ENCODE results near the gene NRXN3. TPM values are rescaled to one million over a fixed set of nuclear protein-coding genes. Genes with fewer than 3 reads are reported as not detected.

NRXN3 gene
- total RNA-seq, 2 donors from 2014 or later = not detected

DNA sequence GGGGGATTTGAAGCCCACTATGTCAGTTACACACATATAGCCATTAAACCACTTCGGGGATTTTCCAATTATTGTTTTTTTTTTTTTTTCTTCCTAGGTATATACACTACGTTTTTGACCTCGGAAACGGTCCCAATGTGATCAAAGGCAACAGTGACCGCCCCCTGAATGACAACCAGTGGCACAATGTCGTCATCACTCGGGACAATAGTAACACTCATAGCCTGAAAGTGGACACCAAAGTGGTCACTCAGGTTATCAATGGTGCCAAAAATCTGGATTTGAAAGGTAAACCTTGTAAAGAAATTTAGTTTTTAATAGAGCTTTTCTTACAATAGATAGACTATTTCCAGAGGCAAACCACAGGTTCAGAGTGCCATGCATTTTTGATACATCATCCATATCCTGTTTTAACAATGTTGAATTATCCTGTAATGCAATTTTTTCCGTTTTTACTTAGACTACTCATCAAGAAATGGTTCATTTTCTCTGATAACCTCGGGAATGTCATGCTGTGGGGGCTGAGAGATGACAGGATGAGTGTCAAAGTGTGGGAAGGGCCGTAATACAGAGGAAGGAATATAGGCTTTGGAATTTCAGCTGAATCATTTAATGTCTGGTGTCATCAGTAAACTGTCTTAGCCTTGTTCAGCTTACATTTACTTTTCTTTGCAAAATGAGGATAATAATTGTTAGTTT, 797.1 kb downstream of the NRXN3 start:
- Mint-ChIP-seq H3K27me3 (peaks cover 14% of the 10 kb centered on the region), H3K36me3 (ENCODE audit: low read depth) (no peaks in the 10 kb centered on the region), H3K4me1 (no peaks in the 10 kb centered on the region), H3K27ac (no peak overlapping the region), H3K4me3 (no peak overlapping the region)
- no peak for DNase-seq
- no peak for ATAC-seq
- H3K9me3 ChIP-seq (ENCODE audit: control insufficient read depth, low read length, poor library complexity, severe bottlenecking) = no peaks in the 10 kb centered on the region

DNA sequence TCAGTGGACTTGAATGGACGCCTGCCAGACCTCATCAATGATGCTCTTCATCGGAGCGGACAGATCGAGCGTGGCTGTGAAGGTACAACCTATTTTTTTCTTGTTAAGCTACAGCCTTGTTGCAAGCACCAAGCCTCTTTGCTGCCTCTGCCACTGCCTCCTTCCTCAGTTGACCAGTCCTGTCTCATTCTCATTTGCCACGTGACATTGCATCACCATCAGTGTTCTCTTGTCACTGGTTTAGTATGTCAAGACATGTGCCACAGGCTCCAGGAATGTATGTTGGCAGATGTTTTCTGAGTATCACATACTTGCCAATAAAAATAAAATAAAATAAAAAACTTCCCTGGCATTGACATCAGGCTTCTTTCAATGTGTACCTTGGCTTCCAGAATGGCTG, 798.1 kb downstream of the NRXN3 start:
- H3K4me3 Mint-ChIP-seq = no peak overlapping the region
- ATAC-seq = no peak
- H3K4me1 Mint-ChIP-seq = no peaks in the 10 kb centered on the region
- H3K9me3 ChIP-seq (ENCODE audit: control insufficient read depth, low read length, poor library complexity, severe bottlenecking) = no peaks in the 10 kb centered on the region
- no peaks in the 10 kb centered on the region for H3K36me3 Mint-ChIP-seq (ENCODE audit: low read depth)
- H3K27me3 Mint-ChIP-seq = peaks cover 20% of the 10 kb centered on the region
- H3K27ac Mint-ChIP-seq = no peak overlapping the region
- no peak for DNase-seq

DNA sequence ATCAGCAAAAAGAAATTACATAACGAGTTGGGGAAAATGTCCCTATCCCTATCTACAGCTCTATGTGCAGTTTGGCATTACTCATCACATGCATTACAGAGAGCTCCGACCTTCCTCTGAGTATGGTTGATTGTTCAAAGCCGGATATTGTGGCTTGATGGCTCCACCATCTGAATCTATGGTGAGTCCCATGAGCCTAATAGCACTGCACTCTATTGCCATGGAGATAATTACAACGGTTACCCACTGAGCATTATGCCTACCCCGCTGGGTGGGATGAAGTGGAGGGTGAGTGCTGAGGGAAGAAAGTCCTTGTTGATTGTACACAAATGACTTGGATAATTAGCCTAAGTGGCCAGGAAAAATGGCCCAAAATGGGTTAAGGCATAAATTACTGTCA, 800.5 kb downstream of the NRXN3 start:
- H3K9me3 ChIP-seq (ENCODE audit: control insufficient read depth, low read length, poor library complexity, severe bottlenecking) = no peaks in the 10 kb centered on the region
- no peak overlapping the region for H3K4me3 Mint-ChIP-seq
- ATAC-seq (no peak), DNase-seq (no peak)
- H3K36me3 Mint-ChIP-seq (ENCODE audit: low read depth) = no peaks in the 10 kb centered on the region
- peaks cover 28% of the 10 kb centered on the region for H3K27me3 Mint-ChIP-seq
- H3K27ac Mint-ChIP-seq = no peak overlapping the region
- no peaks in the 10 kb centered on the region for H3K4me1 Mint-ChIP-seq

DNA sequence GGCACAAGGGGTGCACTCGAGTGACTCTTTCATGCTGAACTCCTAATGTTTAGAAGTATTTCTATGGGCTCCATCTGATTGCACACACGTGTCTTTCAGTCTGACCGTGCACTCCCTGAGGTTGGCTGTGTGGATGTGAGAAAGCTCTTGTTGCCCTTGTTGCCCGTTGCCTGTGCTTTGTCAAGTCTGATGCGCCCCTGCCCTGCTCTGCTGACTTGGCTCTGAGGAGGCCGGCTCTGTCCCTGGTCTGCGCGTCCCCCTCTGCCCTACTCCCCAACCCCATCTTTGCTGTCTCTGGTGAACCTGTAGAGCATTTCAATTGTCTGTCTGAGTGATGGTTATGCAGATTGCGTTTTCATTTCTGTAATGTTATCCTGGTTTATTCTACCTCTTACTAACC, 802.3 kb downstream of the NRXN3 start:
- Mint-ChIP-seq H3K27me3 (peaks cover 36% of the 10 kb centered on the region), H3K4me3 (no peak overlapping the region), H3K27ac (no peak overlapping the region), H3K36me3 (ENCODE audit: low read depth) (no peaks in the 10 kb centered on the region), H3K4me1 (no peaks in the 10 kb centered on the region)
- ATAC-seq (no peak), DNase-seq (no peak)
- no peaks in the 10 kb centered on the region for H3K9me3 ChIP-seq (ENCODE audit: control insufficient read depth, low read length, poor library complexity, severe bottlenecking)

DNA sequence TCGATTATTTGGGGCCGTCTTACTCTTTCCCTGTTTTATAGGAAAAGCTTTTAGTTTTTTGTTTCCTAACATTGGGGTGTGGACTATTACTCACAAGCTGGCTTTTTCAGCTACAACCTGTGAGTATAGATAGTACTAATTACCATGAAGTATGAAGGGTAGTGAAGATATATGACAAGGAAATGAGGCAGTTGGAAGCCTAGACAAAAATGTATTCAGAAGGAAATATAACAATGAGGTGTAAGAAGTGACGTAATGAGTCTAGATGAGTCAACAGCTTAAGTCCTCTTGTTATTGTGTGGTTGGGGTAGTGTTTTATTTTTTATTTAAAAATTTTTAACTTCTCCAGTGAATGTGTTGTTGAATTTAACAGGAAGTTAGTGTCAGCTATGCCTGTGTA, 804.5 kb downstream of the NRXN3 start:
- peaks cover 33% of the 10 kb centered on the region for H3K27me3 Mint-ChIP-seq
- H3K4me3 Mint-ChIP-seq = no peak overlapping the region
- ATAC-seq (no peak), DNase-seq (no peak)
- H3K36me3 Mint-ChIP-seq (ENCODE audit: low read depth) = no peaks in the 10 kb centered on the region
- no peaks in the 10 kb centered on the region for H3K4me1 Mint-ChIP-seq
- no peaks in the 10 kb centered on the region for H3K9me3 ChIP-seq (ENCODE audit: control insufficient read depth, low read length, poor library complexity, severe bottlenecking)
- H3K27ac Mint-ChIP-seq = no peak overlapping the region

DNA sequence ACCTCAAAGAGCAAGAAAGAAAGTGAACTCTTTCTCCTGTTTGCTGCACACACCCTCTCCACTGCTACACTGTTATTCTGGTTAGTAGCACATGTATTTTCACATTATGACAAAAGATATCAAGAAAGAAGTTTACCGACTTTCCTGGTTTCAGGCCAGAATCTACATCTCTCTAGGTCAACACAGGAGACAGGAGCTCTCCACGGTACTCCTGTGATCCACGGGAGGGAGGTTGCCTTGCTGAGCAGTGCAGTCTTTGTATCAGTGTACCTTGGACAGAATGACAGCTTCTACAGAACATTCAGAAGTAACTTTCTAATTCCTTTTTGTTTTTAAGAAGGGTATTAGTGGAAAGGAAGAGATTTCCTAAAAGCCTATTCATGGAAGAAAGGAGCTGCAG, 805.6 kb downstream of the NRXN3 start:
- Mint-ChIP-seq H3K27me3 (peaks cover 32% of the 10 kb centered on the region), H3K4me1 (no peaks in the 10 kb centered on the region), H3K36me3 (ENCODE audit: low read depth) (no peaks in the 10 kb centered on the region), H3K4me3 (no peak overlapping the region), H3K27ac (no peak overlapping the region)
- no peaks in the 10 kb centered on the region for H3K9me3 ChIP-seq (ENCODE audit: control insufficient read depth, low read length, poor library complexity, severe bottlenecking)
- ATAC-seq (no peak), DNase-seq (no peak)

DNA sequence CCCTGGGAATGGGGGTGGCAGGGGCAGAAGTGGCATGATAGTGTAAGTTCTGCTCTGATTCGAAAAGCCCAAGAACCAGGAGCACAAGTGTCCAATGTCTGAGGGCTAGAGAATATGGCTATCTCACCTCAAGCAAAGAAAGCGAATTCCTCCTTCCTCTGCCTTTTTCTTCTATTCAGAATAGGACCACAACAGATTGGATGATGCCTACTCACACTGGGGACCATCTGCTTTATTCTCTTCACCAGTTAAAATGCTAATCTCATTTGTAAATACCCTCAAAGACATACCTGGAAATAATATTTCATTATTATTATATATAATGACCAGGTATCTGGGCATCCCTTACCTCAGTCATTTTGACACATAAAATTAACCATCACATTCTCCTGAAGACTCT, 808.7 kb downstream of the NRXN3 start:
- Mint-ChIP-seq H3K36me3 (ENCODE audit: low read depth) (no peaks in the 10 kb centered on the region), H3K27me3 (peaks cover 22% of the 10 kb centered on the region), H3K4me1 (no peaks in the 10 kb centered on the region), H3K27ac (no peak overlapping the region), H3K4me3 (no peak overlapping the region)
- no peak for DNase-seq
- ATAC-seq = no peak
- no peaks in the 10 kb centered on the region for H3K9me3 ChIP-seq (ENCODE audit: control insufficient read depth, low read length, poor library complexity, severe bottlenecking)

DNA sequence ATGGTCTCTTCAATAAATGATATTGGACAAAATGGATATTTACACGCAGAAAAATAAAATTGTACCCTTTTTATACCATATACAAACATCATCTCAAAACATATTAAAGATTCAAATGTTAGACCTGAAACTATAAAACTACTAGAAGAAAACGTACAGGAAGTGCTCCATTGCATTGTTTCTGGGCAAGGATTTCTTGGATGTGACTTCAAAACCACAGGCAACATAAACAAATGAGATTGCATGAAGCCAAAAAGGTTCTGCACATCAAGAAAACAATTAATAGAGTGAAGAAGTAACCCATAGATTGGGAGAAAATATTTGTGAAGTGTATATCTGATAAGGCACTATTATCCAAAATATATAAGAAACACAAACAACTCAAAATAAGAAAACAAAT, 812.4 kb downstream of the NRXN3 start:
- H3K9me3 ChIP-seq (ENCODE audit: control insufficient read depth, low read length, poor library complexity, severe bottlenecking) = no peaks in the 10 kb centered on the region
- no peak for DNase-seq
- no peak for ATAC-seq
- H3K36me3 Mint-ChIP-seq (ENCODE audit: low read depth) = no peaks in the 10 kb centered on the region
- H3K27me3 Mint-ChIP-seq = peaks cover 1% of the 10 kb centered on the region
- H3K4me3 Mint-ChIP-seq = no peak overlapping the region
- no peaks in the 10 kb centered on the region for H3K4me1 Mint-ChIP-seq
- no peak overlapping the region for H3K27ac Mint-ChIP-seq

DNA sequence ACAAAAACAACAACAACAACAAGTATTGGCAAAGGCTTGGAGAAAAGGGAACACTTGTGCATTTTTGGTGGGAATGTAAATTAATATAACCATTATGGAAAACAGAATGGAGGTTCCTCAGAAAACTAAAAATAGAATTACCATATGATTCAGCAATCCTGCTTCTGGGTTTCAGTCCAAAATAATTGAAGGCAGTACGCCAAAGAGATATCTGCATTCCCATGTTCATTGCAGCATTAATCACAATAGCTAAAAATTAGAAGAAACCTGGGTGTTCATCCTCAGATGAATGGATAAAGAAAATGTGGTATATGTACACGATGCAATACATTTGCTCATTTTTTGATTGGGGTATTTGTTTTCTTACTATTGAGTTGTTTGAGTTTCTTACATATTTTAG, 813.0 kb downstream of the NRXN3 start:
- Mint-ChIP-seq H3K4me1 (no peaks in the 10 kb centered on the region), H3K36me3 (ENCODE audit: low read depth) (no peaks in the 10 kb centered on the region), H3K27ac (no peak overlapping the region), H3K4me3 (no peak overlapping the region), H3K27me3 (no peaks in the 10 kb centered on the region)
- H3K9me3 ChIP-seq (ENCODE audit: control insufficient read depth, low read length, poor library complexity, severe bottlenecking) = no peaks in the 10 kb centered on the region
- DNase-seq (no peak), ATAC-seq (no peak)

DNA sequence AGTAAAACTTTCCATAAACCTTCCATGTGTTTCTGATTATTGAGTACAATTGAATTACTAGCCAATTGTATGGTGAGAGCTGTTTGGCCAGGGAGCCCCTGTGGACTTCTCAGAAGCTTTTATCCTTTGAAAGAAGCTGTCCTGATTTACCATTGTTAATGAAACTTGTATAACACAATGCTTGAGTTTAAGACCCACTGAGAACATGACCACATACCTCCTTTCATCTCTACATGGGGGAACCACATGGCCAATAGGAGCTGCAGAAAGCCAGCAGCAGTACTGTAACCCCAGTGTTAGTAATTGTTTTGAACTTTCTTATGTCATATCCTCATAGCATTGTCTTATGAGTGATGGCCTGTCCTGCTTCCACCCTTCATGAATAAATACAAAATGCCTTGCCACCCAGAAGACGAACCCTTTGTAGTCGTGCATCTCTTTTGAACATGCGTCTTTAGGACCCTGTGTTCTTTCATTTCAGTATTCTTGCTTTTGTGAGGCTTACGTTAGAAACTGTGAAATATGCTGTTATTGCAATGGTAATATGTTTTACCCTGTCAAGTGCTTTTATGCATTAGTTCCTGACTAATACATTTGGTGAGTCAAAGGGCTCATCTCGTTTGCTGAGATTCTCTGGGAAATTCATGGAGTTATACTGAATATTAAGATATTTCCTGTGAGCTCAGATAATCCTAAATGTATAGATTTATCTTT, 815.7 kb downstream of the NRXN3 start:
- no peak overlapping the region for H3K4me3 Mint-ChIP-seq
- no peaks in the 10 kb centered on the region for H3K4me1 Mint-ChIP-seq
- H3K36me3 Mint-ChIP-seq (ENCODE audit: low read depth) = no peaks in the 10 kb centered on the region
- H3K27ac Mint-ChIP-seq = no peak overlapping the region
- DNase-seq = no peak
- no peaks in the 10 kb centered on the region for H3K27me3 Mint-ChIP-seq
- H3K9me3 ChIP-seq (ENCODE audit: control insufficient read depth, low read length, poor library complexity, severe bottlenecking) = no peaks in the 10 kb centered on the region
- ATAC-seq = no peak

DNA sequence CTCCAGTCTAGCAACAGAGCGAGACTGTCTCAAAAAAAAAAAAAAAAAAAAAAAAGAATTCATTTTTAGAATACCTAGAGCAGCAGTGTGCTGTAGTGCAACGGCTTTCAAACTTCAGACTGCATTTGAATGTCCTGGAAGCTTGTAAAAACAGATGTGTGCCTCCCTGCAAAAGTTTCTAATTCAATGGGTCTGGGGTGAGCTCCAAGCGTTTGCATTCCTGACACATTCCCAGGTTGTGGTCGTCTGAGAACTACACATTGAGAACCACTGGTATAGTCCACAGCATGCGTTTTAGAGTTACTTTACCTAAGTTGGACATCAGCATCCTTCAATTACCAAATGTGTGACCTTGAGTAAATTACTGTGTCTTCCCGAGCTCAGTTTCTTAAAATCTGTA, 816.8 kb downstream of the NRXN3 start:
- no peak overlapping the region for H3K4me3 Mint-ChIP-seq
- no peaks in the 10 kb centered on the region for H3K27me3 Mint-ChIP-seq
- H3K27ac Mint-ChIP-seq = no peak overlapping the region

DNA sequence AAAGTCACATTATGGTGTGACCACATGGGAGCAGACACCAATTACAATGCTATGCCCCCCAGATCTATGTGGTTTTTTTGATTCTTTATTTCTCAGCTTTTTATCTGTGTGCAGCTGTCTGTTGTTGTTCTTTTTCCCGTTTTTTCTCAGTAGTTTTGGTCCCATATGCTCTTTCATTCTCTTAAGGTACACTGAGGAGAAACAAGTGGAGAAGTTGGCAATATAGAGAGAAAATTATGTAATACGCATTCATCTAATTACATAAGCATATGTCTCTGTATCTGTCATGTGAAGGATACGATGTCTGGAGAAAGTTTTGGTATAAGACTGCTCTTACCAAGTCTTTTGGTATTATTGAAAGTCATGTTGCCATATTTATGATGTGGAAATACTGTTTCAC, 819.0 kb downstream of the NRXN3 start:
- Mint-ChIP-seq H3K4me3 (no peak overlapping the region), H3K36me3 (ENCODE audit: low read depth) (no peaks in the 10 kb centered on the region), H3K27ac (no peak overlapping the region), H3K27me3 (peaks cover 4% of the 10 kb centered on the region), H3K4me1 (no peaks in the 10 kb centered on the region)
- no peak for DNase-seq
- H3K9me3 ChIP-seq (ENCODE audit: control insufficient read depth, low read length, poor library complexity, severe bottlenecking) = no peaks in the 10 kb centered on the region
- no peak for ATAC-seq

More for the DNA sequence above, 816.8 kb downstream of the NRXN3 start:
- DNase-seq (no peak), ATAC-seq (no peak)
- no peaks in the 10 kb centered on the region for H3K4me1 Mint-ChIP-seq
- no peaks in the 10 kb centered on the region for H3K36me3 Mint-ChIP-seq (ENCODE audit: low read depth)
- H3K9me3 ChIP-seq (ENCODE audit: control insufficient read depth, low read length, poor library complexity, severe bottlenecking) = no peaks in the 10 kb centered on the region

DNA sequence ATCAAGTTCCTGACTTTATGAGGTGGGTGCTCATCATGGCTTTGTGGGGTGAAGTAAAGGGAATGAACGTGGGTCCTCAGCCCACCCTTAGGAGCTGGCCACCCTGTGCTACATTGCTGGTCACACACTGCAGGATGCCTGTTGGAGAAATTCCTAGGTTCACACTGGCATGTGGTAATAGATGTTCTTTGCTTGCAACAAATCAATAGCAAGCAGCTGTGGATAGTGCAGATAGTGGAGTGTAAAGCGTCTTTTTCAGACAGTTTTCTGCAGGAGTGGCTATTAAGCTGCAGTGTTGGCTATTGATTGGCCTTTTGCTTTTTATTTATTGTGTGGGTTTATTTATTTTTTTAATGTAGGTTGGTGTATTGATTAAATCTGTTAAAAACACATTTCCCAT, 822.7 kb downstream of the NRXN3 start:
- Mint-ChIP-seq H3K4me3 (no peak overlapping the region), H3K36me3 (ENCODE audit: low read depth) (no peaks in the 10 kb centered on the region), H3K27ac (no peak overlapping the region), H3K27me3 (peaks cover 4% of the 10 kb centered on the region), H3K4me1 (no peaks in the 10 kb centered on the region)
- ATAC-seq (no peak), DNase-seq (no peak)
- H3K9me3 ChIP-seq (ENCODE audit: control insufficient read depth, low read length, poor library complexity, severe bottlenecking) = no peaks in the 10 kb centered on the region

DNA sequence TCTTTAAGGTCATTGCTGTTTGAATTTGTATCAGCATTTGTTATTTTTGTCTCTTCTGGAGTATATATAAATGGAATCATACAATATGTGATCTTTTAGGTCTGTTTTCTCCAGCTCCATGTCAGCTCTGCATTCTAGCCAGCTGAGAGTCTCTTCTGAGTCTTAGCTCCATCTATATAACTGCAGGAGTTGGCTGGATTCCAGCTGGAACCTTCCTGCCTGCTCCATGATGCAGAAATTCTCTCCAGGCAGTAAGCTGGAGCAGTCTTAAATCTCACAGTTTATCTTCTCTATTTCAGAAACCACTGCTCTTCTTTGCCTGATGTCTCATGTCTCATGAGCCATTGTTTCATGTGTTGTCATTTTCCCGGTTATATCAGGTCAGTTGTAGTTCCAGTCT, 827.6 kb downstream of the NRXN3 start:
- DNase-seq (no peak), ATAC-seq (no peak)
- Mint-ChIP-seq H3K4me1 (no peaks in the 10 kb centered on the region), H3K27ac (no peak overlapping the region), H3K36me3 (ENCODE audit: low read depth) (no peaks in the 10 kb centered on the region), H3K27me3 (peaks cover 5% of the 10 kb centered on the region), H3K4me3 (no peak overlapping the region)
- H3K9me3 ChIP-seq (ENCODE audit: control insufficient read depth, low read length, poor library complexity, severe bottlenecking) = no peaks in the 10 kb centered on the region
